Mesendoderm (in vitro differentiated cells): ENCODE results near the gene EXD3.

Experiments used
- DNase-seq: peaks from one replicate; pipeline ENCODE4 v3.0.0; 2013
- H2AK5ac ChIP-seq: 2 replicates; pipeline ENCODE4 v1.6.1; 2013; ENCODE audit warnings: low read length, inconsistent platforms
- H2BK120ac ChIP-seq: 2 replicates; pipeline ENCODE4 v1.6.1; 2013; ENCODE audit warnings: low read depth, mild to moderate bottlenecking, low read length, moderate library complexity, mixed read lengths
- H2BK15ac ChIP-seq: replicated peaks from 2 replicates; pipeline ENCODE4 v1.6.1; 2013; ENCODE audit warnings: low read depth, mild to moderate bottlenecking, moderate library complexity
- H2BK5ac ChIP-seq: 2 replicates; pipeline ENCODE4 v1.6.1; 2013; ENCODE audit warnings: low read length, inconsistent platforms
- H3K18ac ChIP-seq: 2 replicates; pipeline ENCODE4 v1.6.1; 2013; ENCODE audit warnings: mild to moderate bottlenecking, low read length, mixed read lengths
- H3K23ac ChIP-seq: one replicate; pipeline ENCODE4 v1.6.1; 2013; ENCODE audit warnings: low read length
- H3K27ac ChIP-seq: 2 replicates; pipeline ENCODE4 v1.5.1; 2013; ENCODE audit warnings: low read depth, mild to moderate bottlenecking, inconsistent platforms, low read length, moderate library complexity
- H3K27me3 ChIP-seq: 2 replicates; pipeline ENCODE4 v1.6.1; 2013; ENCODE audit warnings: low read length, control low read depth, mild to moderate bottlenecking, inconsistent platforms; ENCODE audit not compliant: insufficient read depth, poor library complexity
- H3K36me3 ChIP-seq: 2 replicates; pipeline ENCODE4 v1.6.1; 2013; ENCODE audit warnings: low read length, inconsistent platforms; ENCODE audit not compliant: control insufficient read depth, insufficient read depth
- H3K4ac ChIP-seq: one replicate; pipeline ENCODE4 v1.6.1; 2013; ENCODE audit warnings: low read depth, mild to moderate bottlenecking, low read length, moderate library complexity
- H3K4me1 ChIP-seq: 2 replicates; pipeline ENCODE4 v1.6.1; 2013; ENCODE audit warnings: low read depth, low read length, inconsistent platforms; ENCODE audit not compliant: control insufficient read depth
- H3K4me2 ChIP-seq: 2 replicates; pipeline ENCODE4 v1.6.1; 2013; ENCODE audit warnings: low read length
- H3K4me3 ChIP-seq: 2 replicates; pipeline ENCODE4 v1.5.1; 2013; ENCODE audit warnings: mild to moderate bottlenecking, low read length
- H3K56ac ChIP-seq: one replicate; pipeline ENCODE4 v1.6.1; 2013; ENCODE audit warnings: low read length
- H3K79me1 ChIP-seq: 2 replicates; pipeline ENCODE4 v1.6.1; 2013; ENCODE audit warnings: low read length, inconsistent platforms
- H3K79me2 ChIP-seq: 2 replicates; pipeline ENCODE4 v1.6.1; 2013; ENCODE audit warnings: mild to moderate bottlenecking, low read length; ENCODE audit not compliant: control insufficient read depth, insufficient read depth
- H3K9ac ChIP-seq: 2 replicates; pipeline ENCODE4 v1.6.1; 2013; ENCODE audit warnings: low read length, inconsistent platforms
- H4K5ac ChIP-seq: one replicate; pipeline ENCODE4 v1.6.1; 2013; ENCODE audit warnings: low read length
- H4K8ac ChIP-seq: one replicate; pipeline ENCODE4 v1.6.1; 2013; ENCODE audit warnings: low read depth, mild to moderate bottlenecking, control low read depth, low read length, moderate library complexity
- WGBS: extraction: QIAGEN DNeasy Blood & Tissue Kit; methylation state at CpG from one replicate; pipeline ENCODE4 v1.1.7; 2013; ENCODE audit warnings: low lambda C conversion rate, missing lambda C conversion rate; ENCODE audit not compliant: insufficient coverage; ENCODE audit errors: extremely low coverage; 5-methylcytosine and 5-hydroxymethylcytosine counted together

Gene EXD3

DNA sequence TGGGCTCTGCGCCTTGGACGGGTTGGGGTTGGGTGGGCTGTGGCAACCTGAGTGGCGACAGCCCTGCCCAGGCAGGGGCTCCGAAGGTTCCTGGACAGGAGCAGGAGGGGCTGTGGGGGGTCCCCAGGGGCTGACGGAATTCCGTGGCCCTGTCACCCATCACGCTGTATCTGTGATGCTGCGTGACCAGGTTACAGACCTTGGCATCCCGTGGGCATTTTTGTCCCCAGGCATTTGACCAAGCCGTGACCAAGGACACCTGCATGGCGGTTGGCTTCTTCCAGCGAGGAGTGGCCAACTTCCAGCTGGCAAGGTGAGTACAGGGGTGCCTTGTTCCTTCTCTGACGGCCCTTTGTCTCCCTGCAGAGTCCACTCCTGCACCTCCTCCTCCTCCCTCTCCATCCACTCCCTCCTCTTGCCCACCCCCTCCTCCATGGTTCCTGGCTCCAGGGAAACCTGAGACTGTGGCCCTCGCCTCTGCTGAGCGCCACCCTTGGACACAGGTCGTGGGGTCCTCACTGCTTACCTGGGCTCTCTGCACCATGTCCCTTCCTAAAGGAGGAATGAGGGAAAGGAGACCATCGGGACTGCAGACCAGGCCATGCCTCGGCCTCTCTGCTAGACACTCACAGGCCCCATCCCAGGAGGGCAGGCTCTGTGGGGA, 3.2 kb upstream of the EXD3 start:
- Histone ChIP-seq H3K27ac (no peak overlapping the region), H4K5ac (no peak overlapping the region), H2BK5ac (no peak overlapping the region), H3K4me3 (no peak overlapping the region), H3K23ac (no peak overlapping the region), H3K18ac (no peak overlapping the region), H3K79me2 (no peaks in the 10 kb centered on the region), H2BK120ac (no peak overlapping the region), H3K4ac (no peak overlapping the region), H3K4me1 (peaks cover 3% of the 10 kb centered on the region), H3K4me2 (no peak overlapping the region), H3K56ac (no peak overlapping the region), H4K8ac (no peak overlapping the region), H2BK15ac (no peak overlapping the region), H3K79me1 (peaks cover 4% of the 10 kb centered on the region), H2AK5ac (no peak overlapping the region), H3K9ac (no peak overlapping the region), H3K36me3 (no peaks in the 10 kb centered on the region), H3K27me3 (no peaks in the 10 kb centered on the region)
- WGBS: no CpG with 5 or more reads among the region's 18 CpGs
- DNase-seq: no peak

DNA sequence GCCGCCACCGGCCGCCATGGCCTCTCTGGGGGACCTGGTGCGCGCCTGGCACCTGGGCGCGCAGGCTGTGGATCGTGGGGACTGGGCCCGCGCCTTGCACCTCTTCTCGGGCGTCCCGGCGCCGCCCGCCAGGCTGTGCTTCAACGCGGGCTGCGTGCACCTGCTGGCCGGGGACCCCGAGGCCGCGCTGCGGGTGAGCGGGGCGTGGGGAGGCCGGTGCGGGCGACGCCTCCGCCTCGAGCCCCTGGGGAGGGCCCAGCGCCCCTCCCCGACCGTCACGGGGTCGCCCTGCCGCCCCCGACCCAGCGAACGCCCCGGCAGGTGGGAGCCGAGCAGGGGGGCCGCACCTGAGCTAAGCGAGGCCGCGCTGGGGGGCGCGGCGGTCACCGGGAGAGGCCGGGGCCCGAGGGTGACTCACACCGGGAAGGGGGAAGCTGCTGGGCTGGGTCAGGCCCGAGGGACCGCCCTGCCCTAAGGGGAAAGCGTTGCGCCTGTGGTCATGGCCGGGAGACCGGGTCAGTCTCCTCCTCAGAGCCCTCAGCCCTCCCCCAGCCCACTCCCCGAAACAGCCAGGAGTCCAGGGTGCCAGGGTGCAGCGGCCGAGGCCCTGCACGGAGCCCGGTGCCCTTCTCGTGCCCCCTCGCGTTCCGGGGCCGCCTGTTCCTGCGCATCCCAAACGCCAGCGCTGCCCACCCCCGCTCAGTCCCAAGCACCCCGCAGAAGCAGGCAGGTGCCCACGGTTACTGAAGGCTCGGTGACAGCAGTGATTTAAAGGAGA, 741 bp upstream of the EXD3 start:
- H4K5ac ChIP-seq: no peak overlapping the region
- H3K27me3 ChIP-seq: no peaks in the 10 kb centered on the region
- no peak overlapping the region for H3K4me3 ChIP-seq
- H3K56ac ChIP-seq: peak overlapping the region; percentile 5
- H3K9ac ChIP-seq: no peak overlapping the region
- no peaks in the 10 kb centered on the region for H3K79me2 ChIP-seq
- H2BK120ac ChIP-seq: no peak overlapping the region
- H2BK15ac ChIP-seq: no peak overlapping the region
- no peak for DNase-seq
- H3K79me1 ChIP-seq: peaks cover 4% of the 10 kb centered on the region
- no peak overlapping the region for H2BK5ac ChIP-seq
- H3K4me2 ChIP-seq: peak overlapping the region; percentile 9
- H2AK5ac ChIP-seq: no peak overlapping the region
- no peaks in the 10 kb centered on the region for H3K36me3 ChIP-seq
- no peak overlapping the region for H3K4ac ChIP-seq
- no CpG with 5 or more reads among the region's 77 CpGs for whole genome bisulfite sequencing
- peaks cover 3% of the 10 kb centered on the region for H3K4me1 ChIP-seq
- no peak overlapping the region for H3K18ac ChIP-seq
- no peak overlapping the region for H3K23ac ChIP-seq
- H4K8ac ChIP-seq: no peak overlapping the region
- no peak overlapping the region for H3K27ac ChIP-seq

DNA sequence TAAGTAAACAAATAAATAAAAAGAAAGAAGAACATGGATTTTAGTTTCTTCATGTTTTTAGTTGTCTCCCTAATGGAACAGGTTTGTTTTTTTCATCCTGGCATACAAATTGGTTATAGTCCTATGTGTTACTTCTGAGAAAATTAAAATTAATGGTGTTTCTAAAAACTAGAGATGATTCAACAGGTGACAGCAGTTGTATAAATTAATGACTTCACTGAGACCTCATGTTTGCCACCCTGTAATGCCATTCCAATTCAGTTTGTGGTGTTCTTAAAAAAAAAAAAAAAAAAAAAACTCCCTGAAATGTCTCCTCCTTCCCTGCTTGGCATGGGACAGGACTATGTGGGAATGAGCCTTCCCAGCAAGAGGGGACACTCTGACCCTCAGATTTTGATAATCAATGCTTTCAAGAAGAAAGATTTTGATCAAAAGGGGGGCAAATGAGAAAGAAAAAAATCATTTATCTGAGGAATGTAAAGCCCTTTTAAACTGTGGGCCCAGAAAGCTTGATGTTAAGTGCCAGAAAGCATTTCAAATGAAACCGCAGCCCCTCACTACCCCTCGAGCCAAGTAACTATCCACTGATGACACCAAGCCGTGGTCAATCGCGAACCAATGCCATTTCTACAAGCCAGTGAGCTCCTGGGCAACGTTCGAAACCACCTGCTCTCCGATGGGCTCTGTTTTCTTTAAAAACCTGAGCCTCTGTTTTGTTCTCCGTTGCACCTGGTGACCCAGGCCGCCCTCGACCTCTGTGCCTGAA, 941 bp downstream of the EXD3 start:
- Histone ChIP-seq H2BK15ac (no peak overlapping the region), H2AK5ac (no peak overlapping the region), H3K27me3 (no peaks in the 10 kb centered on the region), H3K4me1 (peaks cover 3% of the 10 kb centered on the region), H3K27ac (no peak overlapping the region), H3K79me2 (no peaks in the 10 kb centered on the region), H3K9ac (peak overlapping the region; percentile 91), H3K36me3 (no peaks in the 10 kb centered on the region), H3K4me2 (peak overlapping the region; percentile 91), H2BK120ac (no peak overlapping the region), H3K18ac (peak overlapping the region; percentile 72), H3K4me3 (peak overlapping the region; percentile 80), H4K5ac (no peak overlapping the region), H3K79me1 (peaks cover 4% of the 10 kb centered on the region), H3K23ac (peak overlapping the region; percentile 45), H3K4ac (no peak overlapping the region), H3K56ac (peak overlapping the region; percentile 90), H2BK5ac (no peak overlapping the region), H4K8ac (no peak overlapping the region)
- no peak for DNase-seq
- WGBS: no CpG with 5 or more reads among the region's 11 CpGs

DNA sequence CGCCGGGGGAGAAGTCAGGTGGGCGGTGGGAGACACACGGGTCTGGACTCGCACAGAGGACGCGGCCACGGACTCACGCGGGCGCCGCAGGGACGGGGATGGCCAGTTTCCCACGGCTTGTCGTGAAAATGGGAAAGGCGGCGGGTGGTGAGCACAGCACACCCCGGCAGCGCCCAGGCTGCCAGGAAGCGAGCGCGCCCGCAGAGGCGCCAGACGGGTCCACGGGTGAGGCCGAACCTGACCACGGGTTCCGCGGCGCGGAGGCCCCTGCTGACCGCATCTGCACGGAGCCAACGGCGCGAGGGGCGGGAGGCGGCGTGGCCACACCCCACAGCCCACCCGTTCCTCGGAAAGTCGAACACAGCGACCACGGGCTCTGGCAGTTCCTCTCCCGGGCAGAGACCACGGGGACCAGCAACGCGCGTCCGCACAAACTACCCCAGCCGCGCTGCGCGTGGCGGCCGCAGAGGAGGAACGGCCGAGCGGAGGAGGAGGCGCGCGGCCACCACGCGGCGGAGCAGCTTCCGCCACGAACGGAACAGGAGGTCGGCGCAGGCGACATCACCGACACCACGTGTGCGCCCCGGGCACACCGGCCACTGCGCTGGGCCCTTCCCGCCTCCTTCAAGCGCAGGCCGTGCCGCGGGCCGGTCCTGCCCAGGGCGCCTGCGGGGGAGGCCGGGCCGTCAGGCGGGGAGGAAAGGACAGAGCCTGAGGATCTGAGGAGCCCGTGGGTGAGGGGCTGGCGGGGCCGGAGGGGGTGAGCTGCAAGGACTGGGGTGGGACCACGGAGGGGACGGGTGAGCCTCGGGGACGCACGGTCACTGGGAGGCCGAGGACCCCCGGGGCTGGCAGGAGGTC, 5.6 kb downstream of the EXD3 start:
- DNase-seq: no peak
- Histone ChIP-seq H3K79me2 (no peaks in the 10 kb centered on the region), H2BK15ac (no peak overlapping the region), H3K36me3 (no peaks in the 10 kb centered on the region), H3K4me3 (no peak overlapping the region), H3K4me1 (peaks cover 3% of the 10 kb centered on the region), H3K18ac (no peak overlapping the region), H4K5ac (no peak overlapping the region), H3K27me3 (no peaks in the 10 kb centered on the region), H3K79me1 (peaks cover 4% of the 10 kb centered on the region), H3K4me2 (no peak overlapping the region), H3K27ac (no peak overlapping the region), H2BK120ac (no peak overlapping the region), H4K8ac (no peak overlapping the region), H3K9ac (no peak overlapping the region), H2AK5ac (no peak overlapping the region), H3K23ac (no peak overlapping the region), H3K4ac (no peak overlapping the region), H2BK5ac (no peak overlapping the region), H3K56ac (no peak overlapping the region)
- WGBS: no CpG with 5 or more reads among the region's 99 CpGs

DNA sequence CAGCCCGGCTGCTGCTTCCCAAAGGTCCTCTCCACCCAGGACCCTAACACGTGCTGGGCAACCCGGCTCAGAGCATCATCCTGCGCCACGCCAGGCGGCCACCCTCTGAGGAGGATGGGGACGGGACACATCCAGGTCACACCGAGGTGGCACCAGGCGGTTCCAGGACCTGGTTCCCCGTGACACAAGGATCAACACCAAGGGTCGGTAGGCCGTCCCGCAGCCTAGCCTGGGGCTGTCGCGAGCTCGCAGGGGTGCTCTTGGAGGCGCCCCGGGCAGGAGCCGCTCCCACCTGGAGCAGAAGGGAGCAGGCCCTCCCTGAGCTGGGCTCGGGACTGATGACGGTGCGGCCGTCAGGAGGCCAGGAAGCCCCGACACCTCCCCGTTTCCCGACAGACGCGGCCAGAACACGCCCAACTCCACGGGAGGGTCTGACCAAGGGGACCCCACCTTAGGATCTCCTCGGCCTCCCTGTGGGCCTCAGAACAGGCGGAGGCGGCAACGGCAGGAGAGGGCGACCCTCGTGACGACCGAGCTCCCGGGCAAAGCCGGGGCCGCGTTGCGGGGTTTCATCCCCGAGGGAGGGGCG, 6.3 kb downstream of the EXD3 start:
- no peak overlapping the region for H3K4me2 ChIP-seq
- H2BK5ac ChIP-seq: no peak overlapping the region
- H3K56ac ChIP-seq: no peak overlapping the region
- H3K27me3 ChIP-seq: no peaks in the 10 kb centered on the region
- no peak overlapping the region for H4K5ac ChIP-seq
- H3K27ac ChIP-seq: no peak overlapping the region
- H3K4ac ChIP-seq: no peak overlapping the region
- H3K4me1 ChIP-seq: no peaks in the 10 kb centered on the region
- no peak overlapping the region for H3K18ac ChIP-seq
- H2AK5ac ChIP-seq: no peak overlapping the region
- no peak overlapping the region for H3K9ac ChIP-seq
- H4K8ac ChIP-seq: no peak overlapping the region
- no peak overlapping the region for H3K4me3 ChIP-seq
- WGBS: no CpG with 5 or more reads among the region's 45 CpGs
- no peak for DNase-seq
- H3K36me3 ChIP-seq: no peaks in the 10 kb centered on the region
- no peak overlapping the region for H2BK120ac ChIP-seq
- no peaks in the 10 kb centered on the region for H3K79me2 ChIP-seq
- no peak overlapping the region for H2BK15ac ChIP-seq
- H3K79me1 ChIP-seq: peaks cover 2% of the 10 kb centered on the region
- no peak overlapping the region for H3K23ac ChIP-seq
